SK-N-MC (cell line): ENCODE measurements around the gene ZNF394.

Source experiments
- EZH2 ChIP-seq: fragments of 200-600 bp; sonication (generic); IDR thresholded peaks from one replicate; pipeline ENCODE4 v1.6.1; 2017; ENCODE audit warnings: antibody characterized with exemption
- FOXP2 ChIP-seq: optimal IDR thresholded peaks from 2 replicates; pipeline ENCODE3; 2011; ENCODE audit warnings: mild to moderate bottlenecking, moderate library complexity; ENCODE audit not compliant: insufficient read depth; ENCODE audit errors: extremely low read length, control extremely low read depth
- POLR2AphosphoS5 ChIP-seq: IDR thresholded peaks from 2 replicates; pipeline ENCODE4 v1.6.1; 2012; ENCODE audit warnings: mild to moderate bottlenecking, low read depth, low read length, borderline replicate concordance

GRCh38 chr7:99455874-99456273, 44.2 kb downstream of the ZNF394 start:
- TF ChIP-seq EZH2 (no peak), POLR2AphosphoS5 (no peak), FOXP2 (no peak)
